Astrocyte (in vitro differentiated cells and primary cell): ENCODE measurements around the gene ABCA1.

Experiments used
- EZH2 ChIP-seq: IDR thresholded peaks from 2 replicates; pipeline ENCODE4 v1.6.1; 2012; ENCODE audit warnings: mild to moderate bottlenecking, low read length, inconsistent platforms; ENCODE audit not compliant: insufficient read depth
- TF ChIP-seq, protein P1 (sequence below): IDR thresholded peaks from 2 replicates; pipeline ENCODE4 v1.5.1; 2011; ENCODE audit warnings: low read depth, mild to moderate bottlenecking, inconsistent platforms, low read length, moderate library complexity; ENCODE audit not compliant: insufficient read depth

DNA sequence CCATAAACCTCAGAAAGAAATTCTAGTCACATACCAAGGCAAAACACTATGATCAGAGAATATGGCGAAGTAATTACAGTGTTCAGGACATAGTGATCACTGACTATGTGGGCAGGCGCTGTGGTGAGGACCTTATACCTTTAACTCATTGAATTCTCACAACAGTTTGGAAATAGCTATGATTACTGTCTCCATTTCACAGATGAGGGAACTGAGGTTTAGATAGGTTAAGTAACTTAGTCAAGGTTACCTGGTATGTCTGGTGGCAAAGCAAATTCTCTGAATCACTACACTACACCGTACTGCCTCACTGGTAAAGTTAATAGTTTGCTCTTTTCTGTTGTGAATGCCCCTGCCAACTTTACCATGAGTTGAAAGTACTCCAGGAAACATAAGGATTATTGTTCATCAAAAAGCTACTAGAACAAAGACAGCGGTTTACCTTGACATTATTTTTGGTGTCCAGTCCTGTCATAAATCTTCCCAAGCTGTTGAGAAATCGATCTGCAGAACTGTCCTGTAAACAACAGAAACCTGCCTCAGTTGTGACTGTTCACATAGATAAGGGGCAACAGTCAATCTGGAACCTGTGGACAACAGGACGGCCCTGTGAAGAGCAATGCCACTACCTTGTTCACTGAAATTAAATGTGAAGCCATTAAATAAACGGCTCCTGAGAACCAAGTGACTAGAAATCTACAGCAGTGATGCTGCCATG lies 127.7 kb downstream of the ABCA1 start:
- TF ChIP-seq, protein P1, sequence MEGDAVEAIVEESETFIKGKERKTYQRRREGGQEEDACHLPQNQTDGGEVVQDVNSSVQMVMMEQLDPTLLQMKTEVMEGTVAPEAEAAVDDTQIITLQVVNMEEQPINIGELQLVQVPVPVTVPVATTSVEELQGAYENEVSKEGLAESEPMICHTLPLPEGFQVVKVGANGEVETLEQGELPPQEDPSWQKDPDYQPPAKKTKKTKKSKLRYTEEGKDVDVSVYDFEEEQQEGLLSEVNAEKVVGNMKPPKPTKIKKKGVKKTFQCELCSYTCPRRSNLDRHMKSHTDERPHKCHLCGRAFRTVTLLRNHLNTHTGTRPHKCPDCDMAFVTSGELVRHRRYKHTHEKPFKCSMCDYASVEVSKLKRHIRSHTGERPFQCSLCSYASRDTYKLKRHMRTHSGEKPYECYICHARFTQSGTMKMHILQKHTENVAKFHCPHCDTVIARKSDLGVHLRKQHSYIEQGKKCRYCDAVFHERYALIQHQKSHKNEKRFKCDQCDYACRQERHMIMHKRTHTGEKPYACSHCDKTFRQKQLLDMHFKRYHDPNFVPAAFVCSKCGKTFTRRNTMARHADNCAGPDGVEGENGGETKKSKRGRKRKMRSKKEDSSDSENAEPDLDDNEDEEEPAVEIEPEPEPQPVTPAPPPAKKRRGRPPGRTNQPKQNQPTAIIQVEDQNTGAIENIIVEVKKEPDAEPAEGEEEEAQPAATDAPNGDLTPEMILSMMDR: no peak
- TF ChIP-seq EZH2: no peak
